Measurements from ENCODE around the gene HAGH.

Gene HAGH

DNA sequence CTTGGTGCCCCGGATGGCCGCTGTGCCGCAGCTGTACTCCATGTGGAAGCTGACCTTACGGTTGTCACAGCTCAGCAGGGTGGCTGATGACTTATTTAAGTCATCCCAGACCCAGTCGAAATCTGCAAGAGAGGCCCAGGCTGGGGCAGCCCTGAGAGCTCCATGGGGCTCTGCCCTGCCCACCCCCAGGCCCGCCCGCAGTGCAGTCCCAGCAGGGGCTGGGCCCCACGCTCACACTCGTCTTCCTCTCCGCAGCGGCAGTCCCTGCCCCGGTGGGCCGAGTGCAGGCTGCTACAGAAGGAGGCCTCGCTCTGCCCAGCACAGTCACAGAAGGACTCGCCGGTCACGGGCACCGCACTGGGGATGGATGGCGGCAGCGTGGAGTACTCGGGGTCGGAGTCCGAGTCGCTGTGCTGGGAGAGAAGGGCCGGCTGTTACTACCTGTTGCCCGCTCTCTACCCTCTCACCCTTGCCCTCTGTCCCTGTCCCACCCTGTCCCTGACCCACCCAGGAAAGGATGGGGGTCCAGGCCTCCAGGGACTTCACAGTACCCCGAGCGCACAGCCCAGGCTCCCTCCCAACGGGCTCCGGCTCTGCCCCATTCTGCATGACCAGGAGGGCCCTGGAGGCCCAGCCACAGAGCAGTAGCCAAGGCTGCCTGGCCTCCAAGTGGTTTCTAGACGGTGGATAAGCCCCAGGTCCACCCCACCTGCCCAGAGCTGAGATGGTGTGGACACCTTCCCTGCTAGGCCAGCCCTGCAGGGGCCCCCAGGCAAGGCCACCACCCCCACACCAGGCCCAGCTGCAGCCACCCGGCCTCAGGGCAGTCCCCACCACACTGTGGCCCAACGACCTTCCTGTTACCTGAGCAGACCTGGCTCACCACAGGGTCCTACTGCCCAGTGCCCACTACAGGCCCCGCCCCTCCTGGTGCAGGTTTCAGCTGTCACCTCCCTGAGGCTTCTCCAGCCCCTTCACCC lies 48.1 kb downstream of the HAGH start (continued):
- TF ChIP-seq, protein P1, sequence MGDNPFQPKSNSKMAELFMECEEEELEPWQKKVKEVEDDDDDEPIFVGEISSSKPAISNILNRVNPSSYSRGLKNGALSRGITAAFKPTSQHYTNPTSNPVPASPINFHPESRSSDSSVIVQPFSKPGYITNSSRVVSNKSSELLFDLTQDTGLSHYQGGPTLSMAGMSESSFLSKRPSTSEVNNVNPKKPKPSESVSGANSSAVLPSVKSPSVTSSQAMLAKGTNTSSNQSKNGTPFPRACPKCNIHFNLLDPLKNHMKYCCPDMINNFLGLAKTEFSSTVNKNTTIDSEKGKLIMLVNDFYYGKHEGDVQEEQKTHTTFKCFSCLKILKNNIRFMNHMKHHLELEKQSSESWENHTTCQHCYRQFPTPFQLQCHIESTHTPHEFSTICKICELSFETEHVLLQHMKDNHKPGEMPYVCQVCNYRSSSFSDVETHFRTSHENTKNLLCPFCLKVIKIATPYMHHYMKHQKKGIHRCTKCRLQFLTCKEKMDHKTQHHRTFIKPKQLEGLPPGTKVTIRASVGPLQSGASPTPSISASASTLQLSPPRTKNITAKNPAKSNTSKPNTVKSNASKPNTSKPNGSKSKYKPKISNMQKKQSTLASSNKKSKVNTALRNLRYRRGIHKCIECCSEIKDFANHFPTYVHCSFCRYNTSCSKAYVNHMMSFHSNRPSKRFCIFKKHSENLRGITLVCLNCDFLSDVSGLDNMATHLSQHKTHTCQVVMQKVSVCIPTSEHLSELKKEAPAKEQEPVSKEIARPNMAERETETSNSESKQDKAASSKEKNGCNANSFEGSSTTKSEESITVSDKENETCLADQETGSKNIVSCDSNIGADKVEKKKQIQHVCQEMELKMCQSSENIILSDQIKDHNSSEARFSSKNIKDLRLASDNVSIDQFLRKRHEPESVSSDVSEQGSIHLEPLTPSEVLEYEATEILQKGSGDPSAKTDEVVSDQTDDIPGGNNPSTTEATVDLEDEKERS (tag by site-specific recombination; IDR thresholded peaks at IDR 0.05), result no peak
- TF ChIP-seq KLF8 (tag by site-specific recombination; IDR thresholded peaks at IDR 0.05), result 0 out of 2 replicates have a peak, but pooled peaks have one; percentile 14
- TF ChIP-seq, protein P2, sequence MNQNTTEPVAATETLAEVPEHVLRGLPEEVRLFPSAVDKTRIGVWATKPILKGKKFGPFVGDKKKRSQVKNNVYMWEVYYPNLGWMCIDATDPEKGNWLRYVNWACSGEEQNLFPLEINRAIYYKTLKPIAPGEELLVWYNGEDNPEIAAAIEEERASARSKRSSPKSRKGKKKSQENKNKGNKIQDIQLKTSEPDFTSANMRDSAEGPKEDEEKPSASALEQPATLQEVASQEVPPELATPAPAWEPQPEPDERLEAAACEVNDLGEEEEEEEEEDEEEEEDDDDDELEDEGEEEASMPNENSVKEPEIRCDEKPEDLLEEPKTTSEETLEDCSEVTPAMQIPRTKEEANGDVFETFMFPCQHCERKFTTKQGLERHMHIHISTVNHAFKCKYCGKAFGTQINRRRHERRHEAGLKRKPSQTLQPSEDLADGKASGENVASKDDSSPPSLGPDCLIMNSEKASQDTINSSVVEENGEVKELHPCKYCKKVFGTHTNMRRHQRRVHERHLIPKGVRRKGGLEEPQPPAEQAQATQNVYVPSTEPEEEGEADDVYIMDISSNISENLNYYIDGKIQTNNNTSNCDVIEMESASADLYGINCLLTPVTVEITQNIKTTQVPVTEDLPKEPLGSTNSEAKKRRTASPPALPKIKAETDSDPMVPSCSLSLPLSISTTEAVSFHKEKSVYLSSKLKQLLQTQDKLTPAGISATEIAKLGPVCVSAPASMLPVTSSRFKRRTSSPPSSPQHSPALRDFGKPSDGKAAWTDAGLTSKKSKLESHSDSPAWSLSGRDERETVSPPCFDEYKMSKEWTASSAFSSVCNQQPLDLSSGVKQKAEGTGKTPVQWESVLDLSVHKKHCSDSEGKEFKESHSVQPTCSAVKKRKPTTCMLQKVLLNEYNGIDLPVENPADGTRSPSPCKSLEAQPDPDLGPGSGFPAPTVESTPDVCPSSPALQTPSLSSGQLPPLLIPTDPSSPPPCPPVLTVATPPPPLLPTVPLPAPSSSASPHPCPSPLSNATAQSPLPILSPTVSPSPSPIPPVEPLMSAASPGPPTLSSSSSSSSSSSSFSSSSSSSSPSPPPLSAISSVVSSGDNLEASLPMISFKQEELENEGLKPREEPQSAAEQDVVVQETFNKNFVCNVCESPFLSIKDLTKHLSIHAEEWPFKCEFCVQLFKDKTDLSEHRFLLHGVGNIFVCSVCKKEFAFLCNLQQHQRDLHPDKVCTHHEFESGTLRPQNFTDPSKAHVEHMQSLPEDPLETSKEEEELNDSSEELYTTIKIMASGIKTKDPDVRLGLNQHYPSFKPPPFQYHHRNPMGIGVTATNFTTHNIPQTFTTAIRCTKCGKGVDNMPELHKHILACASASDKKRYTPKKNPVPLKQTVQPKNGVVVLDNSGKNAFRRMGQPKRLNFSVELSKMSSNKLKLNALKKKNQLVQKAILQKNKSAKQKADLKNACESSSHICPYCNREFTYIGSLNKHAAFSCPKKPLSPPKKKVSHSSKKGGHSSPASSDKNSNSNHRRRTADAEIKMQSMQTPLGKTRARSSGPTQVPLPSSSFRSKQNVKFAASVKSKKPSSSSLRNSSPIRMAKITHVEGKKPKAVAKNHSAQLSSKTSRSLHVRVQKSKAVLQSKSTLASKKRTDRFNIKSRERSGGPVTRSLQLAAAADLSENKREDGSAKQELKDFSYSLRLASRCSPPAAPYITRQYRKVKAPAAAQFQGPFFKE (tag by site-specific recombination; IDR thresholded peaks at IDR 0.05; ENCODE audit: borderline replicate concordance), result no peak
- no peak for TF ChIP-seq GFI1B (tag by site-specific recombination; IDR thresholded peaks at IDR 0.05)
- peak; percentile 95 for TF ChIP-seq ZIC2 (tag by site-specific recombination; IDR thresholded peaks at IDR 0.05)
- TF ChIP-seq, protein P3, sequence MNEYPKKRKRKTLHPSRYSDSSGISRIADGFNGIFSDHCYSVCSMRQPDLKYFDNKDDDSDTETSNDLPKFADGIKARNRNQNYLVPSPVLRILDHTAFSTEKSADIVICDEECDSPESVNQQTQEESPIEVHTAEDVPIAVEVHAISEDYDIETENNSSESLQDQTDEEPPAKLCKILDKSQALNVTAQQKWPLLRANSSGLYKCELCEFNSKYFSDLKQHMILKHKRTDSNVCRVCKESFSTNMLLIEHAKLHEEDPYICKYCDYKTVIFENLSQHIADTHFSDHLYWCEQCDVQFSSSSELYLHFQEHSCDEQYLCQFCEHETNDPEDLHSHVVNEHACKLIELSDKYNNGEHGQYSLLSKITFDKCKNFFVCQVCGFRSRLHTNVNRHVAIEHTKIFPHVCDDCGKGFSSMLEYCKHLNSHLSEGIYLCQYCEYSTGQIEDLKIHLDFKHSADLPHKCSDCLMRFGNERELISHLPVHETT (tag by site-specific recombination; IDR thresholded peaks at IDR 0.05), result no peak
- TF ChIP-seq, protein P4, sequence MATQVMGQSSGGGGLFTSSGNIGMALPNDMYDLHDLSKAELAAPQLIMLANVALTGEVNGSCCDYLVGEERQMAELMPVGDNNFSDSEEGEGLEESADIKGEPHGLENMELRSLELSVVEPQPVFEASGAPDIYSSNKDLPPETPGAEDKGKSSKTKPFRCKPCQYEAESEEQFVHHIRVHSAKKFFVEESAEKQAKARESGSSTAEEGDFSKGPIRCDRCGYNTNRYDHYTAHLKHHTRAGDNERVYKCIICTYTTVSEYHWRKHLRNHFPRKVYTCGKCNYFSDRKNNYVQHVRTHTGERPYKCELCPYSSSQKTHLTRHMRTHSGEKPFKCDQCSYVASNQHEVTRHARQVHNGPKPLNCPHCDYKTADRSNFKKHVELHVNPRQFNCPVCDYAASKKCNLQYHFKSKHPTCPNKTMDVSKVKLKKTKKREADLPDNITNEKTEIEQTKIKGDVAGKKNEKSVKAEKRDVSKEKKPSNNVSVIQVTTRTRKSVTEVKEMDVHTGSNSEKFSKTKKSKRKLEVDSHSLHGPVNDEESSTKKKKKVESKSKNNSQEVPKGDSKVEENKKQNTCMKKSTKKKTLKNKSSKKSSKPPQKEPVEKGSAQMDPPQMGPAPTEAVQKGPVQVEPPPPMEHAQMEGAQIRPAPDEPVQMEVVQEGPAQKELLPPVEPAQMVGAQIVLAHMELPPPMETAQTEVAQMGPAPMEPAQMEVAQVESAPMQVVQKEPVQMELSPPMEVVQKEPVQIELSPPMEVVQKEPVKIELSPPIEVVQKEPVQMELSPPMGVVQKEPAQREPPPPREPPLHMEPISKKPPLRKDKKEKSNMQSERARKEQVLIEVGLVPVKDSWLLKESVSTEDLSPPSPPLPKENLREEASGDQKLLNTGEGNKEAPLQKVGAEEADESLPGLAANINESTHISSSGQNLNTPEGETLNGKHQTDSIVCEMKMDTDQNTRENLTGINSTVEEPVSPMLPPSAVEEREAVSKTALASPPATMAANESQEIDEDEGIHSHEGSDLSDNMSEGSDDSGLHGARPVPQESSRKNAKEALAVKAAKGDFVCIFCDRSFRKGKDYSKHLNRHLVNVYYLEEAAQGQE (tag by site-specific recombination; IDR thresholded peaks at IDR 0.05), result no peak
- TF ChIP-seq ZNF670 (tag by site-specific recombination; IDR thresholded peaks at IDR 0.05; ENCODE audit: low read depth), result no peak
- no peak for TF ChIP-seq ZNF658 (tag by site-specific recombination; IDR thresholded peaks at IDR 0.05)

Measured in HEK293 (cell line).